GM18951 (cell line): Measurements from ENCODE around the gene CD82.

Source experiments
- POLR2A ChIP-seq: IDR thresholded peaks from 4 replicates; pipeline ENCODE4 v1.6.1; 2011; ENCODE audit warnings: mild to moderate bottlenecking; ENCODE audit not compliant: insufficient read length, insufficient read depth; ENCODE audit errors: extremely low read depth
- in situ Hi-C: fragments of 300-500 bp; cut with MboI; formaldehyde crosslinking; loops from one replicate; pipeline ENCODE4 v1.12.0; 2022; ENCODE audit warnings: low sequenced_read_pairs, mixed read lengths, inconsistent platforms; ENCODE audit not compliant: unreplicated experiment

CD82 gene

GRCh38 chr11:44617671-44618461, 52.4 kb downstream of the CD82 start:
- in situ Hi-C loops, result no loop called here
- no peak for TF ChIP-seq POLR2A

DNA sequence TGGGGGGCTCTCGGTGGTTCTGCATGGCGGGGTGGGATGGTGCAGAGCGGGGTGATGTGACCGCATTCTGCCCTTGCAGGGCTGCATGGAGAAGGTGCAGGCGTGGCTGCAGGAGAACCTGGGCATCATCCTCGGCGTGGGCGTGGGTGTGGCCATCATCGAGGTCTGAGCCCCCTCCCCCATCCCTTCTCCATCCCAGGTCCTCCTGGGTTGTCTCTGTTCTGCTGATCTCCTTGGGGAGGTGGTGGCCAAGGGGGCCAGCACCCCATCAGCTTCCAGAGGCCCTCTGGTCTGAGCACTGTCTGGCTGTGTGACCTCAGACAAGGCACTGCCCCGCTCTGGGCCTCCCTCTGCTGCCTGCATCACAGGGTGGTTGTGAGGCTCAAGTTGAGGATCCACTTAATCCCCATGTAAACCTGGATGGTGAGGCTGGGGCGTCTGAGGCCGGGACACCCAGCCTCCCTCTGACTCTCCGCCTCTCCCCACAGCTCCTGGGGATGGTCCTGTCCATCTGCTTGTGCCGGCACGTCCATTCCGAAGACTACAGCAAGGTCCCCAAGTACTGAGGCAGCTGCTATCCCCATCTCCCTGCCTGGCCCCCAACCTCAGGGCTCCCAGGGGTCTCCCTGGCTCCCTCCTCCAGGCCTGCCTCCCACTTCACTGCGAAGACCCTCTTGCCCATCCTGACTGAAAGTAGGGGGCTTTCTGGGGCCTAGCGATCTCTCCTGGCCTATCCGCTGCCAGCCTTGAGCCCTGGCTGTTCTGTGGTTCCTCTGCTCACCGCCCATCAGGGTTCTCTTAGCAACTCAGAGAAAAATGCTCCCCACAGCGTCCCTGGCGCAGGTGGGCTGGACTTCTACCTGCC, 53.3 kb downstream of the CD82 start:
- TF ChIP-seq POLR2A, result no peak
- in situ Hi-C loops, result no loop called here

DNA sequence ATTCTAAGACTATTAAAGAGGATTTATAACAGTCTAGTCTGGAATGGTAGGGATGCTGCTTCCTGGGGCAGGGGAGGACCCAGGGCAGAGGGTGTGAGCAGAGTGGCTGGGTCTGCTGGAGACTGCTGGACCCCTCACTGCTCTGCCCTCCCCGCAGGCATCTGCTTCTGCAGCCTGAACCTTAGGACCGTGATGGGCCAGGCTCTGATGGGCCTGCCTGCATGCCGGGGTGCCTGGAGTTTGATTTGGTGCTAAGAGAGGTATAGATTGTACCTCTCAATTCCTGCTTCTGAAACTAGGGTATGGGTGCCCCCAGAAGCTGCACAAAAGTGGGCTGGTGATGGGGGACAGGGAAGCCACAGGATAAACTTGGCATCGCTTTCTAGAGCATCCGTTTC, 54.9 kb downstream of the CD82 start:
- in situ Hi-C loops, result no loop called here
- no peak for TF ChIP-seq POLR2A

GRCh38 chr11:44621140-44621681, 55.7 kb downstream of the CD82 start:
- TF ChIP-seq POLR2A, result peak; percentile 12
- in situ Hi-C loops, result no loop called here

- in situ Hi-C loops, result no loop called here
These were observed 56.3 kb downstream of the CD82 start for GRCh38 chr11:44621784-44622183.

DNA sequence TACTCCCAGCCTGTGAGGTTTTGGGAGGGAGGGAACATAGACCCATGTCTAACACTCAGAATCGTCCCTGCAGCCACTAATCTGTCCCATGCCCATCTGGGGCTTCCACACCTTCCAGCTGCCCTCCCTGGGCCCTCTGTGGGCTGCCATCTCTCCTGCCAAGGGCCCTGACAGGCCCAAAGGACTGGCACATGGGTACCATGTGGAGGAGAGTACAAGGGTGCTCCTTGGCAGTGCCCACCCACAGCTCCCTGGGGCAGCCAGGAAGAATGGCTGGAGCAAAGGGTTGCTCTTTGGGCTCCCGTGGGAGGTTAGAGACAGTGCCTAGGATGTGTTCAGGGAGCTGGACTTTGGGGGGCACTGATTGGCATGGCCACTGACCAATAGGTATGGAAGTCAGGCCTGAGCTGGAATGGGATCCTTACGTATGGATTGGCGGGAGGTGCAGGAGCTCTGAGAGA, 56.8 kb downstream of the CD82 start:
- TF ChIP-seq POLR2A, result peak; percentile 8
- in situ Hi-C loops, result no loop called here

More at GRCh38 chr11:44621784-44622183, 56.3 kb downstream of the CD82 start:
- TF ChIP-seq POLR2A, result no peak

DNA sequence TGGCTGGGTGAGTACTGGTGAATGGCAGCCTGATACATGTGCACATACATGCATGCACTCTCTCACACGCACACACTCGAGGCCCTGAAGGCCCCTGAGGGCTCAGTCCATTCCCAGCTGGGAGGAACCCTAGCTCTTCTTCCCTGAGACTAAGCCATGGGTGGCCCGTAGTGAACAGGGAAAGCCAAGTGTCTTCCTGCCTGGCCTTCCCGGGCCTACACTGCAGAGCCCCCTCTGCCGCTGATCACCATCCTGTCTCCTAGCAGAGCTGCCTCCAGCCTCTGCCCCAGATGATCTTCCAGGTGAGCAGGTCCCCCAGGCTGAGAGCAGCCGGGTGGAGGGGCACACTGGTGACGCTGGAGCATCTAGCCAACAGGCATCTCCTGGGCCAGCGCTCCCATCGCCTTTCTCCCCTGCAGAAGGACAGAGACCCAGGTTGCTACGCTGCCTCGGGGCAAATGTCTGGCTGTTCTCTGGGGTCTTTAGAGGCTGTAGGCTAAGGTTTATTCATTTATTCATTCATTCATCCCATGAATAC, 57.3 kb downstream of the CD82 start:
- in situ Hi-C loops, result no loop called here
- peak; percentile 7 for TF ChIP-seq POLR2A

DNA sequence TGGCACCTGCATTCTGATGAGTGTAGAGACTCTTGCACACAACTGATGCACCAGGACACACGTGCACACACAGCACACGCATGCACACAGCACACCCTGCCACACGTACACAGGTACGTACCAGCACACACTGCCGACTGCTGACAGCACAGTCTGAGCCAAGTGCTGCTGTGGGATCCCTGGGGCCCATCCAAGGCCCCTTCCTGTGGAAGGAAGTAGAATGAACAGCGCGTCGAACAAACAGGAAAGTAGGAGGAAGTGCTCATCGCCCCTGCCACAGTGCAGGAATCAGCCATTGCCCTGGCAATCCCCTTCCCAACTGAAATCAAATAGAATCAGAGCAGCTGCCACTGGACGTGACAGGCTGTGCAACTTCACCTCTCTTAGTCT, 57.9 kb downstream of the CD82 start:
- no peak for TF ChIP-seq POLR2A
- in situ Hi-C loops, result no loop called here

- no peak for TF ChIP-seq POLR2A
- in situ Hi-C loops, result no loop called here
These were observed 58.4 kb downstream of the CD82 start for GRCh38 chr11:44623731-44624491.

- in situ Hi-C loops, result loop anchor here (25.0 kb wide), 1 partner anchor 263 kb away; no protein-coding TSS in a partner anchor
- no peak for TF ChIP-seq POLR2A
These were observed 59.3 kb downstream of the CD82 start for GRCh38 chr11:44624761-44625221.

- TF ChIP-seq POLR2A, result no peak
- in situ Hi-C loops, result loop anchor here (25.0 kb wide), 1 partner anchor 261 kb away; no protein-coding TSS in a partner anchor
These were observed 60.5 kb downstream of the CD82 start for GRCh38 chr11:44625759-44626523.

DNA sequence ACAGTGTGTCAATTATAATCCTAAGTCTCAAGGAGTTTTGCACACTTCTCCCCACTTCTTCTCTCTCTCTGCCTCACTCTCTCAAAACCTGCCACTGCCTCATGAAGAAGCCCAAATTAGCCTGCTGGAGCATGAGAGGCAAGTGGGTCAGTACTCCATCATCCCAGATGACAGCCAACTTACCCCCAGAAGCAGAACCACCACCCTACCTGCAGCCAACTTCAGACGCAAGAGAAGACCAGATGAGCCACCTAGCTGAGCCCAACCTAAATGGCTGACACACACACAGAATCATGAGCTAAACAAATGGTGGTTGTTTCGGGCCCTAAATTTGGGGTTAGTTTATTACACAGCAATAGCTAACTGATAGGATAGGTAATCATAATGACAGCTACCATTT, 61.2 kb downstream of the CD82 start:
- in situ Hi-C loops, result loop anchor here (25.0 kb wide), 1 partner anchor 261 kb away; no protein-coding TSS in a partner anchor
- TF ChIP-seq POLR2A, result no peak
